GM12872 (cell line): Measurements from ENCODE around the gene PTDSS2.

ENCODE experiments used
- CTCF ChIP-seq: IDR thresholded peaks from 3 replicates; pipeline ENCODE4 v1.5.1; 2011; ENCODE audit warnings: low read depth, mild to moderate bottlenecking, low read length, moderate library complexity; ENCODE audit not compliant: insufficient read depth

Gene PTDSS2

GRCh38 chr11:441418-442274 lies 8.4 kb upstream of the PTDSS2 start, which contains the start of gene ANO9:
Gene ANO9 (minus strand): TSS chr11:442011. CDS start chr11:441926, 85 bp downstream.
- no peak for TF ChIP-seq CTCF

- TF ChIP-seq CTCF, result no peak
Measured at GRCh38 chr11:442611-443081, 7.4 kb upstream of the PTDSS2 start.

- no peak for TF ChIP-seq CTCF
Measured at GRCh38 chr11:443542-444199, 6.4 kb upstream of the PTDSS2 start.

GRCh38 chr11:444396-445144 lies 5.5 kb upstream of the PTDSS2 start:
- TF ChIP-seq CTCF, result no peak

GRCh38 chr11:445765-446588 lies 4.1 kb upstream of the PTDSS2 start:
- no peak for TF ChIP-seq CTCF

- TF ChIP-seq CTCF, result no peak
Measured at GRCh38 chr11:446891-447290, 3.2 kb upstream of the PTDSS2 start.
